ENCODE results near the gene CACNG7.

CACNG7 gene

DNA sequence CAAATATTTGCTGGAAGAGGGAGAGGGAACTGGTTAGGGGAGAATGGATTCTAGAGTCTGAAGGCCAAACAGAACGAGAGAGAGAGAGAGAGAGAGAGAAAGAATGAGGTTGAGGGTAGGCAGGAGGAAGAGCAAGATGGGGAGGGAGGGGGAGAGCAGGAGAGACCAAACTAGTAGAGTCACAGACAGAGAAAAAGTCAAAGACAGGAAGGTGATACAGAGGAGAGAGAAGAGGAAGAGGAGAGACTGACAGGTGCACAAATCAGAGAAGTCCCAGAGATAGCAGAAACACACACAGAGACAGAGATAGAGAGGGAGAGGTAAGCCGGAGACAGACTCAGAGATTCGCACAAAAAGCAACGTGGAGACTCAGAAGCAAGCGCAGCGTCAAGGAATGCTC, 76.8 kb downstream of the CACNG7 start:
- no peak for DNase-seq

DNA sequence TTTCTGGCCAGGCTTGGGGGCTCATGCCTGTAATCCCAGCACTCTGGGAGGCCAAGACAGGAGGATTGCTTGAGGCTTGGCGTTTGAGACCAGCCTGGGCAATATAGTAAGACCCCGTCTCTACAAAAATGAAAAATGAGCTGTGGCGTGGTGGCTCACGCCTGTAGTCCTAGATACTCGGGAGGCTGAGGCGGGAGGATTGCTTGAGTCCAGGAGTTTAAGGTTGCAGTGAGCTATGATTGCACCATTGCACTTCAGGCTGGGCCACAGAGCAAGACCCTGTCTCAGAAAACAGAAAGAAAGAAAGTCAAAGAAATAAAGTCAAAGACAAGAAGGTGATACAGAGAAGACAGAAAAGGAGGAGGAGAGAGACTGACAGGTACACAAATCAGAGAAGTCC, 79.9 kb downstream of the CACNG7 start:
- DNase-seq = no peak

- DNase-seq = no peak
Observed at GRCh38 chr19:53989600-53990533, 80.8 kb downstream of the CACNG7 start.

- no peak for DNase-seq
Observed at GRCh38 chr19:53991224-53992113, 82.4 kb downstream of the CACNG7 start, which contains the start of gene CACNG6. TSS of gene CACNG6 (plus strand) at chr19:53991637. CDS start at chr19:53992878, 1,241 bp downstream.

DNA sequence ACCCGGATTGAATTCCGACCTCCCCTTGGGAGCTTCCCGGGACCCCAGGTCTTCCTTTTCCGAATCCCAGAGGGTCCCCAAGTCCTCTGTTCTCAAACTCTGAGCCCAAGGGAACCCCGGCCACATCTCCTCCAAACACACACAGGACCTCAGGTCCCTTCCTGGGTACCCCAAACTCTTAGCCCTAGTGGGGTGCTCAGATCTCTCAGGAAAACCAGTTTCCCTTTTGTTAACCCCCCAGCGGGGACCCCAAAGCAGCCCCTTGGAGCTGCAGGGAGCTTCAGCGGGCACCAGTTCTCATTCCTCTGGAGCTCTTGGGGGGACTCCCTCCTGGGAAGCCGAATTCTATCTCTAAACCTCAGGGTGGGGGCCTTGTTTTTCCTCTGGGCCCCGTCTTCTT, 83.1 kb downstream of the CACNG7 start:
- DNase-seq = no peak

- no peak for DNase-seq
Observed at GRCh38 chr19:53992815-53993214, 83.7 kb downstream of the CACNG7 start.

DNA sequence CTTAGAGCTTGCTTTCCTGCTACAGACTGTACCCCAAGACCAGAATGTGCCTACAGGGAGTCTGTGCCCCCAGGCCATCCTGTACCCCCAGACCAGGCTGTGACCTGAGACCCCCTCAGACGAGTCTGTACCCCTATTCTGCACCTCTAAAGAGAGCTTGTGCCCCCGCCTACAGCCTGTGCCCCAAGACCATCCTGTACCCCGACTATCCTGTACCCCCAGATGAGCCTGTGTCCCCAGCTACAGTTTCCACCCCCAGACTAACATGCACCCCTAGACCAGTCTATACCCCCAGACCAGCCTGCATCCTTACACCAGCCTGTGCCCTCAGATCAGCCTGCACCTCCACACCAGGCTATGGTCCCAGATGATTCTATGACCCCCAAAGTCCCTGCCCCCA, 84.4 kb downstream of the CACNG7 start:
- DNase-seq = no peak
